NCI-H446 (cell line): ENCODE results near the gene MAMDC2.

Experiments
- DNase-seq, 2 experiments: peaks; one replicate each; lab custom pipeline; 2025; lab: John Stamatoyannopoulos, UW

Gene MAMDC2

GRCh38 chr9:70107558-70107957, 63.9 kb downstream of the MAMDC2 start:
- DNase-seq: no peak

GRCh38 chr9:70108181-70108580, 64.5 kb downstream of the MAMDC2 start:
- DNase-seq: no peak

- peak in 1 of 2 experiments; percentile 21 for DNase-seq
Measured at GRCh38 chr9:70110194-70111041, 66.8 kb downstream of the MAMDC2 start.

GRCh38 chr9:70111042-70111602, 67.5 kb downstream of the MAMDC2 start:
- DNase-seq: peak; percentile 28 to 84

- no peak for DNase-seq
Measured at GRCh38 chr9:70111641-70112236, 68.1 kb downstream of the MAMDC2 start.

GRCh38 chr9:70112981-70113380, 69.3 kb downstream of the MAMDC2 start:
- no peak for DNase-seq

GRCh38 chr9:70113403-70114022, 69.9 kb downstream of the MAMDC2 start:
- peak; percentile 25 to 55 for DNase-seq

- no peak for DNase-seq
Measured at GRCh38 chr9:70114898-70115297, 71.2 kb downstream of the MAMDC2 start.

- DNase-seq: no peak
Measured at GRCh38 chr9:70117835-70118319, 74.2 kb downstream of the MAMDC2 start.

- no peak for DNase-seq
Measured at GRCh38 chr9:70119786-70120185, 76.1 kb downstream of the MAMDC2 start.

- DNase-seq: peak; percentile 21 to 88
Measured at GRCh38 chr9:70120834-70121510, 77.3 kb downstream of the MAMDC2 start.

- DNase-seq: no peak
Measured at GRCh38 chr9:70121818-70122436, 78.3 kb downstream of the MAMDC2 start.

GRCh38 chr9:70123695-70124094, 80.0 kb downstream of the MAMDC2 start:
- no peak for DNase-seq

- DNase-seq: no peak
Measured at GRCh38 chr9:70125621-70126263, 82.1 kb downstream of the MAMDC2 start.

- DNase-seq: no peak
Measured at GRCh38 chr9:70127036-70127435, 83.4 kb downstream of the MAMDC2 start.

- no peak for DNase-seq
Measured at GRCh38 chr9:70127540-70128416, 84.1 kb downstream of the MAMDC2 start.

- no peak for DNase-seq
Measured at GRCh38 chr9:70130266-70130665, 86.6 kb downstream of the MAMDC2 start.

- peak in 1 of 2 experiments; percentile 13 for DNase-seq
Measured at GRCh38 chr9:70131296-70131695, 87.6 kb downstream of the MAMDC2 start.

- peak in 1 of 2 experiments; percentile 59 for DNase-seq
Measured at GRCh38 chr9:70133253-70134208, 89.9 kb downstream of the MAMDC2 start.
